Tracheal epithelial cell (primary cell): ENCODE data around the gene ZNF283. TPM values are rescaled to one million over a fixed set of nuclear protein-coding genes. Genes with fewer than 3 reads are reported as not detected.

ENCODE experiments used
- total RNA-seq: library from RNA; depleted of rRNA; stranded (reverse); fragments of >200 nt; gene quantifications from 2 replicates; pipeline ENCODE4 v1.2.1, GENCODE V29; 2014

Gene ZNF283
- 5.1 and 11.7 TPM in 2 replicates for total RNA-seq

DNA sequence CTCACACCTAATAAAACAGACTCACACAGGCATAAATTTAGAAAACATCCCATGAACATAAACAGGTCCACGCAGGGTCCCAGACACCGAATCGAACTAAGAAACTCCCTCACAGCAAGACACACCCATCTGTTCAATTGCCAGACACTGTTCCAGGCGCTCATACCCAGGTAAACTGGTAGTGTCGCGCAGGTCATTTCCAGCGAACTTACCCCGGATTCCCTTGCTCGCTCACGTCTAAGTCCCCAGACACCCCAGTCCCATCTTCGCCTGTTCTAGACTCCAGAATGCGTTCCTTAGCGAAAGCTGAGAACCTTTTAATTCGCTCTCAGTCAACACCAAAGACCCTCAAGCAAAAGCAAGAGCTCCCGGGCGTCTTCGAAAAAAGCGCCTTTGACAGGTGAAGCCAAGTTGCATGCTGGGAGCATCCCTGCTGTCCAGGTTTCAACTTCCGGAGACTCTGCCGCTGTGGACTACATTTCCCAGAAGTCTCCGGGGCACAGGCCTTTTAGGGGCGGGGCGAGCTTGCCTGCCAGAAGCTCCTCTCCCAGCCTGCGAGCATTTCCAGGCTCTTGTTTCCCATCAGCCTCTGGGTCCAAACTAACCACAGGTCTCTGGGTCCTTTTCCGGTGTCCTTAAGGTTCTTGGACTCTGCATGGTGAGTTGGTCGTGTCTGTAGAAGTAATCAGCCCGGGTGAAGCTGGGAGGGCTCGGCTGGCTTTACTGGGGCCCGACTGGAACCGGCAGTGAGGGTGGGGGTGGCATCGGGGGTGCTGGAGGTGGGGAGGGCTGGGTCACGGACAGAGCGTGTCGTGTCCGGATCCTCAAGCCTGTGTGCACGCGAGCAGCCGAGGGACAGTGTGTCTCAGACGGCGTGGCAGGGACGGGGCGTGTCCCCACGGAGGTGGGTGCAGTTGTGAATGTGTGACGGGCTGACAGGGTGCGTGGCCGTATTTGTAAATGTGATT, at the start of gene ZNF283:
Gene ZNF283, plus strand, starts transcription at position 535 of the 968 bp plus-strand sequence. CDS start 6,184 bp downstream, outside the sequence.

DNA sequence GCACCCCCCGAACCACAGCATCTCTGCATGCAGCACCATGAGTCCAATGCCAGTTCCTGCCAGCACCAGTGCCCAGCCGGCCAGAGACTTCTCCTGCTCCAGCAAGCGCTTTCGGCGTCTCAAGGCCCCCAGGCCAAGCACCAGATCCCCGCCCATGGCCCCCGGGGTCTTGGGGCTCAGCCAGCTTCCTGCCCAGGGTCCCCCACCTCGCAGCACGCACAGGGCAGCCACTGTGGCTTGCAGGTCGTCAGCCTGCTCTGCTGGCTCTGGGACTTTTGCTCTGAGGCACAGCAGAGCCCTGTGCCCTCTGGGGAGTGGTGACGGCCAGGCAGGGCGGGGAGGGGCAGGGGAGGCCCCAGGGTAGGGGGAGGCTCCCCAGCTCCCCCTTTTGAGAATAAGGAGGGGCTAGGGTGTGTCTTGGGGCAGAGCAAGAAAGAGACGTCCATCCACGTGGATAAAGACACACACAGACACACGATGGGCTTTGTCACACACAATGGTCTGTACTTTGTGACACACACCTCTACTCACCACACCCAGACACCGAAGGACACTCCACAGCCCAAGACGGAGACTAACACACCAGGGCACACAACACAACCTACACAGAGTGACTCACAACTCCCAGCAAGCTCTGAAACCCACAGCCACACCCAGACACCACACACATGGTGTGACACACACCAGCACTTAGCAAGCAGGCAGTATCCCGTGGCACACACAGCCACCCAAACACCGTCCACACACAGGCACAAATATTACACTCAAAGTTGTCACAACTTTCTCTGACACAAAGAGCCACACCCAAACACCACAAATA, 46.2 kb upstream of the ZNF283 start, which contains the start of gene KCNN4:
Gene KCNN4, minus strand, starts transcription at position 268 of the 820 bp plus-strand sequence. Its CDS starts 112 bp downstream, at position 156.

DNA sequence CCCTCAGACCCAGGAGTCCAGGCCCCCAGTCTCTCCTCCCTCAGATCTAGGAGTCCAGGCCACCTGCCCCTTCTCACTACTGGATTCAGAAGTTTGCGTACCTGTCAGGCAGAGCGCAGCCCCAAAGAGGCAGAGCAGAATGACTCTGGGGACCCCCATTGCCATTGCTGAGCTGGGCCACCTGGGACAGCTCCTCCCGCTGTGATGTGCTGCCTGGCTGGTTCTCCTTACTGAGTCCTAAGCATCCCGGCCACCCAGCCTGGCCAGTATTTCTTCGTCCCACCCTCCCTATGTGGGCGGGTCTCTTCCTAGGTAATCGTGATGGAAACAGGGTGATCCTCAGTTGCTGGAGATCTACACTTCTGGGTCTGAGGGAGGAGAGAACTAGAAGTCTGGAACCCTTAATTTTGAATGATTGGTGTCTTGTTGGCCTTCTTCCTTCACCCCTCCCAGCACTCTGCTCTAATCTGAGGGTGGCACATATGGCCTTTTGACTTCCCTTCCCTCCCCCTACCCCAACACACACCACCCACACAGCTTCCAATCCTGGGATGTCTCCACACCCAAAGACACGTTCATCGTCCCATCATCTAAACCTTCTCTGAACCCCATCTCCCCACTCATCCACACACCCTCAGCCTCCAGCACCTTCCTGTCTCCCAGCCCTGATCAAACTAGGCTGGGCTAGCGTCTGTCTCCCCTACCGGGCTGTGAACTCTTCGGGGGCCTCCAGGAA, 24.7 kb upstream of the ZNF283 start, which contains the start of gene LYPD5:
Gene LYPD5, minus strand, starts transcription at position 232 of the 736 bp plus-strand sequence. Its CDS starts 67 bp downstream, at position 165.

DNA sequence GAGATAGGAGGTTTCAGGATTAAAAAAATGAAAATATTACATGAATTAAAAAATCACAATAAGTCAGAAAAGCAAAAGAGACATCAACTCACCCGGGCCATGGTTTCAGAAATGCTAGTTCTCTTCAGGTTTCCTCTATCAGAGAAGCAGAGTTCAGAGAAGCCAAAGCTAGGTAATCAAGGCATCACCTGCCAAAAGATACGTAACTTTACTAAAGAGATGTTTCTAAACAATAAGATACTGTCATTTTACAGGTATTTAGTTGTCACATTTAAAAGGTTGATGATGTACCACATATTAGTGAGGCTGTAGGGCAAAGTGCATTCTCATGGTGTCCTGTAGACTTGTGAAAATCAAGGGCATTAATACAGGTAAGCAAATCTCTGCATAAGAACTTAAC, 56.7 kb downstream of the ZNF283 start, which contains the start of gene ZNF404:
Gene ZNF404, minus strand, starts transcription at position 101 of the 400 bp plus-strand sequence.

Other genes with a start within 250 kb of the ZNF283 start
- gene IRGQ, start 231.2 kb upstream of the ZNF283 start, total RNA-seq, result 14.1 and 18.6 TPM in 2 replicates
- gene ZNF576, start 230.7 kb upstream of the ZNF283 start, total RNA-seq, result 10.8 and 16.2 TPM in 2 replicates
- gene SRRM5, start 215.2 kb upstream of the ZNF283 start, total RNA-seq, result not detected in 2 replicates
- gene ZNF428, start 207.7 kb upstream of the ZNF283 start, total RNA-seq, result 17.1 and 23.1 TPM in 2 replicates
- gene CADM4, start 187.5 kb upstream of the ZNF283 start, total RNA-seq, result 9.6 and 13.3 TPM in 2 replicates
- 28.6 and 292 TPM in 2 replicates for gene PLAUR, start 157.2 kb upstream of the ZNF283 start, total RNA-seq
- not detected in 2 replicates for gene IRGC, start 111.2 kb upstream of the ZNF283 start, total RNA-seq
- 3.9 and 7.5 TPM in 2 replicates for gene SMG9, start 72.4 kb upstream of the ZNF283 start, total RNA-seq
- gene KCNN4, start 46.3 kb upstream of the ZNF283 start, total RNA-seq, result 22.8 and 24.8 TPM in 2 replicates
- gene LYPD5, start 24.9 kb upstream of the ZNF283 start, total RNA-seq, result 1.5 and 2.7 TPM in 2 replicates
- gene ZNF404, start 56.6 kb downstream of the ZNF283 start, total RNA-seq, result 0.96 and 1.3 TPM in 2 replicates
- gene ZNF45, start 108.0 kb downstream of the ZNF283 start, total RNA-seq, result 8.4 and 10.7 TPM in 2 replicates
- gene ZNF221, start 123.9 kb downstream of the ZNF283 start, total RNA-seq, result 1.7 and 2.6 TPM in 2 replicates
- 4.0 and 4.6 TPM in 2 replicates for gene ZNF155, start 156.9 kb downstream of the ZNF283 start, total RNA-seq
- 1.9 and 2.2 TPM in 2 replicates for gene ZNF230, start 175.6 kb downstream of the ZNF283 start, total RNA-seq
- gene ZNF222, start 198.1 kb downstream of the ZNF283 start, total RNA-seq, result 3.4 TPM in 2 replicates
- 2.9 and 7.9 TPM in 2 replicates for gene ZNF223, start 224.7 kb downstream of the ZNF283 start, total RNA-seq
- 2.2 and 2.3 TPM in 2 replicates for gene ZNF284, start 244.8 kb downstream of the ZNF283 start, total RNA-seq